ENCODE measurements around the gene OSBPL5. TPM values are rescaled to one million over a fixed set of nuclear protein-coding genes. Genes with fewer than 3 reads are reported as not detected.

The OSBPL5 gene
- total RNA-seq, 4 donors from 2014 or later, result 43.4 to 75.2 (median 56.8) TPM

DNA sequence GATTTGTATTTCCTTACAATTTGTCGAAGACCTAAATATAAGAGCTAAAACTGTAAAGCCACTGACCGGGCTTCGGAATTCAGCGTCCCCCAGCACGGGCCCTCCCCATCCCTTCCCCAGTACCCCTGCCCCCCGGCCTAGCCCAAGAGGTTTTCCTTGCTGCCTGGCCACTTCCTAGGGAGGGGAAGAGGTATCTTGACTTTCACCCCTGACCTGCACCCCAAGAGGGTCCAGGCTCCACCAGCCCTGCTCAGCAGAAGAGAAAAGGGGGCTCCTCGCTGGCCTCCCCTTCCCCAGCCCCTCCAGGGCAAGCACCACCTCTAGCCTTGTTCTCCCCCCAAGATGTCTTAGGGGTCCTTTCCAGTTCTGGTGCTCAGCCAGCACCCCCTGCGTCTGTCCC, 81.8 kb downstream of the OSBPL5 start:
- H3K27ac ChIP-seq, result no peak overlapping the region
- peaks cover 7% of the 10 kb centered on the region for H3K36me3 ChIP-seq
- no peak overlapping the region for H3K4me3 ChIP-seq
- 81% methylated on average over 8 of the region's 8 CpGs for WGBS
- H3K4me1 ChIP-seq, result no peaks in the 10 kb centered on the region
- TF ChIP-seq POLR2AphosphoS5 (IDR thresholded peaks at IDR 0.05), result no peak
- TF ChIP-seq, protein P1, sequence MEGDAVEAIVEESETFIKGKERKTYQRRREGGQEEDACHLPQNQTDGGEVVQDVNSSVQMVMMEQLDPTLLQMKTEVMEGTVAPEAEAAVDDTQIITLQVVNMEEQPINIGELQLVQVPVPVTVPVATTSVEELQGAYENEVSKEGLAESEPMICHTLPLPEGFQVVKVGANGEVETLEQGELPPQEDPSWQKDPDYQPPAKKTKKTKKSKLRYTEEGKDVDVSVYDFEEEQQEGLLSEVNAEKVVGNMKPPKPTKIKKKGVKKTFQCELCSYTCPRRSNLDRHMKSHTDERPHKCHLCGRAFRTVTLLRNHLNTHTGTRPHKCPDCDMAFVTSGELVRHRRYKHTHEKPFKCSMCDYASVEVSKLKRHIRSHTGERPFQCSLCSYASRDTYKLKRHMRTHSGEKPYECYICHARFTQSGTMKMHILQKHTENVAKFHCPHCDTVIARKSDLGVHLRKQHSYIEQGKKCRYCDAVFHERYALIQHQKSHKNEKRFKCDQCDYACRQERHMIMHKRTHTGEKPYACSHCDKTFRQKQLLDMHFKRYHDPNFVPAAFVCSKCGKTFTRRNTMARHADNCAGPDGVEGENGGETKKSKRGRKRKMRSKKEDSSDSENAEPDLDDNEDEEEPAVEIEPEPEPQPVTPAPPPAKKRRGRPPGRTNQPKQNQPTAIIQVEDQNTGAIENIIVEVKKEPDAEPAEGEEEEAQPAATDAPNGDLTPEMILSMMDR (IDR thresholded peaks at IDR 0.05), result no peak
- TF ChIP-seq EP300 (IDR thresholded peaks at IDR 0.05), result no peak
- TF ChIP-seq POLR2A (IDR thresholded peaks at IDR 0.05), result no peak
- no peak for DNase-seq (ENCODE audit: low spot score in 2 of 2)
- no peaks in the 10 kb centered on the region for H3K27me3 ChIP-seq
- no peaks in the 10 kb centered on the region for H3K9me3 ChIP-seq

DNA sequence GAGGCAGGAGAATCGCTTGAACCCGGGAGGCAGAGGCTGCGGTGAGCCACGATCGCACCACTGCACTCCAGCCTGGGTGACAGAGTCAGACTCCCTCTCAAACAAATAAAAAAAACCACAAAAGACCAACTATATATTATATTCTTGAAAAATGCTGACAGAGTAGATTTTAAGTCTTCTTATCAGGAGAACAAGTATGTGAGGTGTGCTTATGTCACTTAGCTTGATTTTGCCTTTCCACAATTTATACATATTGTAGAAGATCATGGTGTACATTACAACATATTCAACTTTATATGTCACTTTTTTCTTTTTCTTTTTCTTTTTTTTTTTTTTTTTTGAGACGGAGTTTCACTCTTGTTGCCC, 83.7 kb downstream of the OSBPL5 start:
- 87% methylated on average over 6 of the region's 6 CpGs for WGBS
- Histone ChIP-seq H3K9me3 (no peaks in the 10 kb centered on the region), H3K27ac (no peak overlapping the region), H3K4me3 (no peak overlapping the region), H3K27me3 (no peaks in the 10 kb centered on the region), H3K36me3 (no peaks in the 10 kb centered on the region), H3K4me1 (no peaks in the 10 kb centered on the region)
- no peak for TF ChIP-seq EP300 (IDR thresholded peaks at IDR 0.05)
- TF ChIP-seq, protein P1 (IDR thresholded peaks at IDR 0.05), result no peak
- no peak for TF ChIP-seq POLR2A (IDR thresholded peaks at IDR 0.05)
- no peak for TF ChIP-seq POLR2AphosphoS5 (IDR thresholded peaks at IDR 0.05)
- DNase-seq (ENCODE audit: low spot score in 2 of 2), result no peak

DNA sequence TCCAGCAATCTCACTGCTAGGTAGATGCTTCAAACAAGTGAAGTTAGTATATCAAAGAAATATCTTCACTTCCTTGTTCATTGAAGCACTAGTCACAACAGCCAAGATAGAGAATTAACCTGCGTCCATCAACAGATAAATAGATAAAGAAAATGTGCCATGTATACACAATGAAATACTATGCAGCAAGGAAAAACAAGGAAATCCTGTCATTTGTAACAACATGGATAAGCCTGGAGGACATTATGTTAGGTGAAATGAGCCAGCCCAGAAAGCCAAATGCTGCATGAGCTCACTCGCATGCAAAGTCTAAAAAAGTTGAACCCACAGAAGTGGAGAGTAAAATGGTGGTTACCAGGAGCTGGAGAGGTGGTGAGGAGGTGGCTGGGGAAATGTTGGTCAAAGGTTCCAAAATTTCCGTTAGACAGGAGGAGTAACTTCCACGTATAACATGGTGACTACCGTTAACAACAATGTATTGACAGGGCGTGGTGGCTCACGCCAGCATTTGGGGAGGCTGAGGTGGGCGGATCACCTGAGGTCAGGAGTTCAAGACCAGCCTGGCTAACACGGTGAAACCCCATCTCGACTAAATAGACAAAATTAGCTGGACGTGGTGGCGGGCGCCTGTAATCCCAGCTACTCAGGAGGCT, 84.3 kb downstream of the OSBPL5 start:
- 80% methylated on average over 13 of the region's 13 CpGs for WGBS
- Histone ChIP-seq H3K4me3 (no peak overlapping the region), H3K27ac (no peak overlapping the region), H3K27me3 (no peaks in the 10 kb centered on the region), H3K36me3 (no peaks in the 10 kb centered on the region), H3K9me3 (no peaks in the 10 kb centered on the region), H3K4me1 (no peaks in the 10 kb centered on the region)
- DNase-seq (ENCODE audit: low spot score in 2 of 2), result no peak
- TF ChIP-seq, protein P1 (IDR thresholded peaks at IDR 0.05), result no peak
- TF ChIP-seq EP300 (IDR thresholded peaks at IDR 0.05) (no peak), POLR2AphosphoS5 (IDR thresholded peaks at IDR 0.05) (no peak), POLR2A (IDR thresholded peaks at IDR 0.05) (no peak)

DNA sequence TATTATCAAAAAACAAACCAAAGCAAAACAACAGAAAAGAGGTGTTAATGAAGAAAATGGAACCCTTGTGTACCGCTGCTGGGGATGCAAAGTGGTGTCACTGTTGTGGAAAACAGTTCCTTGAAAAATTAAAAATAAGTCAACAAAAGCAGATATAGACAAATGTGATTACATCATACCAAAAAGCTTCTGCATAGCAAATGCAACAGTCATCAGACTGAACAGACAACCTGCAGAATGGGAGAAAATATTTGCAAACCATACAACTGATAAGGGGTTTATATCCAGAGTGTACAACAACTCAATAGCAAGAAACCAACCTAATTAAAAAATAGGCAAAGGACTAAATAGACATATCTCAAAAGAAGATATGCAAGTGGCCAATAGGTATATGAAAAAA, 85.0 kb downstream of the OSBPL5 start:
- TF ChIP-seq POLR2AphosphoS5 (IDR thresholded peaks at IDR 0.05), result no peak
- no peak for TF ChIP-seq POLR2A (IDR thresholded peaks at IDR 0.05)
- TF ChIP-seq EP300 (IDR thresholded peaks at IDR 0.05), result no peak
- TF ChIP-seq, protein P1 (IDR thresholded peaks at IDR 0.05), result no peak
- 93% methylated on average over 1 of the region's 1 CpG for WGBS
- Histone ChIP-seq H3K4me3 (no peak overlapping the region), H3K36me3 (no peaks in the 10 kb centered on the region), H3K27ac (no peak overlapping the region), H3K27me3 (no peaks in the 10 kb centered on the region), H3K4me1 (no peaks in the 10 kb centered on the region), H3K9me3 (no peaks in the 10 kb centered on the region)
- DNase-seq (ENCODE audit: low spot score in 2 of 2), result no peak

DNA sequence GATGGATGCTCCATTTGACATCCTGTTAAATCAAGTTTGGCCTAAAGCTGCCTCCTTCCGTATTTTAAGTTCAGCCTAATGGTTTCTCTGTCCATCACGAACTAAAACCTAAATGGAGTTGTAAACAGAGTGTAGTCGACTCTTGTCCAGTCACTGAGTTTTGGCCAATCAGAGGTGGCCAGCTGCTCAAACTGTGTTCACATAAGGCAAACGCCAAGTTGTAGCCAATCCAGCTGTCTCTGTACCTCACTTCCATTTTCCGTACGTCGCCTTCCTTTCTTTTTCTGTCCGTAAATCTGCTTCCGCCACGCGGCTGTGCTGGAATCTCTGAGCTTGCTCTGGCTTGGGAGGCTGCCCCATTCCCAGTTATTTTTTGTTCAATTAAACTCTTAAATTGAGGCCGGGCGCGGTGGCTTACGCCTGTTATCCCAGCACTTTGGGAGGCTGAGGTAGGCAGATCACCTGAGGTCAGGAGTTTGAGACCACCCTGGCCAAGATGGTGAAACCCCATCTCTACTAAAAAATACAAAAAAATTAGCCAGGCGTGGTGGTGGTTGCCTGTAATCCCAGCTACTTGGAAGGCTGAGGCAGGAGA, 87.2 kb downstream of the OSBPL5 start:
- no peak for DNase-seq (ENCODE audit: low spot score in 2 of 2)
- H3K9me3 ChIP-seq, result no peaks in the 10 kb centered on the region
- H3K27me3 ChIP-seq, result no peaks in the 10 kb centered on the region
- no peak overlapping the region for H3K4me3 ChIP-seq
- H3K36me3 ChIP-seq, result no peaks in the 10 kb centered on the region
- TF ChIP-seq POLR2A (IDR thresholded peaks at IDR 0.05), result no peak
- no peak for TF ChIP-seq EP300 (IDR thresholded peaks at IDR 0.05)
- no peak for TF ChIP-seq POLR2AphosphoS5 (IDR thresholded peaks at IDR 0.05)
- H3K27ac ChIP-seq, result no peak overlapping the region
- WGBS, result 88% methylated on average over 16 of the region's 16 CpGs
- H3K4me1 ChIP-seq, result no peaks in the 10 kb centered on the region
